WTC11 (cell line): ENCODE results near the gene OLFM1. TPM values are rescaled to one million over a fixed set of nuclear protein-coding genes. Genes with fewer than 3 reads are reported as not detected.

Experiments used
- ATAC-seq: fragments of 200-7000 bp; cut with Tn5 transposase; 2 replicates; pipeline ENCODE4 v1.10.0; 2021; ENCODE audit warnings: mild to moderate bottlenecking, moderate library complexity
- CTCF ChIA-PET: fragments of 300-600 bp; sonication (Branson Sonifier 250); formaldehyde crosslinking; loops from one replicate; lab custom pipeline; 2021; ENCODE audit warnings: antibody characterized with exemption; lab: Charles Lee
- POLR2A ChIA-PET: fragments of 350-600 bp; sonication (Branson Sonifier 250); formaldehyde crosslinking; loops from one replicate; lab custom pipeline; 2021; ENCODE audit warnings: antibody characterized with exemption; lab: Charles Lee
- DNase-seq: peaks from one replicate; pipeline ENCODE4 v3.0.0; 2021; ENCODE audit warnings: low spot score
- H3K27ac Mint-ChIP-seq: 2 replicates; pipeline ENCODE4 v1.8.0; 2021; ENCODE audit warnings: mixed read lengths
- H3K27me3 Mint-ChIP-seq: 2 replicates; pipeline ENCODE4 v1.8.0; 2021; ENCODE audit warnings: low read depth, mild to moderate bottlenecking, moderate library complexity, mixed read lengths
- H3K36me3 Mint-ChIP-seq: 2 replicates; pipeline ENCODE4 v1.8.0; 2021; ENCODE audit warnings: mixed read lengths
- H3K4me1 Mint-ChIP-seq: 2 replicates; pipeline ENCODE4 v1.8.0; 2022; ENCODE audit warnings: mixed read lengths
- H3K4me3 Mint-ChIP-seq: 2 replicates; pipeline ENCODE4 v1.8.0; 2021; ENCODE audit warnings: mild to moderate bottlenecking, moderate library complexity, mixed read lengths
- H3K9me3 Mint-ChIP-seq: 2 replicates; pipeline ENCODE4 v1.8.0; 2021; ENCODE audit warnings: mixed read lengths
- AFF4 ChIP-seq: sonication (generic); formaldehyde crosslinking; IDR thresholded peaks from 2 replicates; pipeline ENCODE4 v1.8.1; 2023; ENCODE audit warnings: mild to moderate bottlenecking, missing genetic modification reagents, borderline replicate concordance
- AR ChIP-seq: fragments of 250-450 bp; sonication (Bioruptor Pico); IDR thresholded peaks from 2 replicates; pipeline ENCODE4 v1.9.0; 2021; ENCODE audit warnings: mild to moderate bottlenecking
- ARID4B ChIP-seq: sonication (generic); formaldehyde crosslinking; IDR thresholded peaks from 2 replicates; pipeline ENCODE4 v1.8.0; 2023; ENCODE audit warnings: missing genetic modification reagents, mild to moderate bottlenecking, borderline replicate concordance
- EMX1 ChIP-seq: fragments of 250-450 bp; sonication (Bioruptor Pico); IDR thresholded peaks from 2 replicates; pipeline ENCODE4 v1.8.0; 2021; ENCODE audit warnings: mild to moderate bottlenecking
- FOXP1 ChIP-seq: sonication (generic); formaldehyde crosslinking; IDR thresholded peaks from 2 replicates; pipeline ENCODE4 v1.8.0; 2022; ENCODE audit warnings: missing genetic modification reagents, mild to moderate bottlenecking, moderate library complexity, borderline replicate concordance
- GABPB1 ChIP-seq: sonication (generic); formaldehyde crosslinking; IDR thresholded peaks from 2 replicates; pipeline ENCODE4 v1.8.1; 2023; ENCODE audit warnings: mild to moderate bottlenecking, missing genetic modification reagents
- GRHL2 ChIP-seq: fragments of 250-450 bp; sonication (Bioruptor Pico); IDR thresholded peaks from 2 replicates; pipeline ENCODE4 v1.8.0; 2022; ENCODE audit warnings: mild to moderate bottlenecking, moderate library complexity; ENCODE audit not compliant: insufficient replicate concordance, severe bottlenecking
- GTF2I ChIP-seq: fragments of 250-450 bp; sonication (Bioruptor Pico); conservative IDR thresholded peaks from 2 replicates; pipeline ENCODE4 v1.4.0; 2021; ENCODE audit warnings: mild to moderate bottlenecking
- IRF1 ChIP-seq: sonication (generic); formaldehyde crosslinking; IDR thresholded peaks from 2 replicates; pipeline ENCODE4 v1.8.0; 2023; ENCODE audit warnings: missing genetic modification reagents
- IRF2 ChIP-seq: sonication (generic); formaldehyde crosslinking; IDR thresholded peaks from 2 replicates; pipeline ENCODE4 v1.8.0; 2022; ENCODE audit warnings: low read depth, missing genetic modification reagents, borderline replicate concordance
- KAT7 ChIP-seq: sonication (generic); formaldehyde crosslinking; IDR thresholded peaks from 2 replicates; pipeline ENCODE4 v1.8.1; 2023; ENCODE audit warnings: missing genetic modification reagents, mild to moderate bottlenecking, borderline replicate concordance
- NR1H2 ChIP-seq: sonication (generic); formaldehyde crosslinking; IDR thresholded peaks from 2 replicates; pipeline ENCODE4 v1.9.0; 2021; ENCODE audit warnings: mild to moderate bottlenecking, moderate library complexity, missing genetic modification reagents
- PRRX2 ChIP-seq: fragments of 250-450 bp; sonication (Bioruptor Pico); IDR thresholded peaks from 2 replicates; pipeline ENCODE4 v1.8.0; 2021; ENCODE audit warnings: mild to moderate bottlenecking
- RELA ChIP-seq: sonication (generic); formaldehyde crosslinking; IDR thresholded peaks from 2 replicates; pipeline ENCODE4 v1.8.1; 2022; ENCODE audit warnings: missing genetic modification reagents, mild to moderate bottlenecking, borderline replicate concordance
- SMAD3 ChIP-seq: sonication (generic); formaldehyde crosslinking; IDR thresholded peaks from 2 replicates; pipeline ENCODE4 v1.8.0; 2022; ENCODE audit warnings: missing genetic modification reagents, mild to moderate bottlenecking, borderline replicate concordance
- STAT6 ChIP-seq: sonication (generic); formaldehyde crosslinking; conservative IDR thresholded peaks from 2 replicates; pipeline ENCODE4 v1.8.1; 2023; ENCODE audit warnings: mild to moderate bottlenecking, low read depth, missing genetic modification reagents, moderate library complexity
- TCF7 ChIP-seq: sonication (generic); formaldehyde crosslinking; IDR thresholded peaks from 2 replicates; pipeline ENCODE4 v1.8.0; 2022; ENCODE audit warnings: mild to moderate bottlenecking, low read depth, missing genetic modification reagents, moderate library complexity
- ZBTB43 ChIP-seq: sonication (generic); formaldehyde crosslinking; IDR thresholded peaks from 2 replicates; pipeline ENCODE4 v1.8.1; 2023; ENCODE audit warnings: mild to moderate bottlenecking, missing genetic modification reagents
- total RNA-seq: library from RNA; stranded (reverse); gene quantifications from 3 replicates; pipeline ENCODE4 v1.2.3, GENCODE V29; 2021

Gene OLFM1
- total RNA-seq, 1 experiment from 2014 or later = 37.6 TPM

- Mint-ChIP-seq H3K27me3 (no peaks in the 10 kb centered on the region), H3K9me3 (no peaks in the 10 kb centered on the region), H3K36me3 (no peaks in the 10 kb centered on the region), H3K4me3 (no peak overlapping the region), H3K4me1 (no peaks in the 10 kb centered on the region), H3K27ac (no peak overlapping the region)
- no peak for ATAC-seq
- DNase-seq = no peak
- ChIA-PET CTCF (no interaction called here), POLR2A (no interaction called here)
- TF ChIP-seq AR (no peak), EMX1 (CRISPR knock-in tag) (no peak), KAT7 (no peak), TCF7 (CRISPR knock-in tag) (no peak), GTF2I (no peak), PRRX2 (CRISPR knock-in tag) (no peak), IRF2 (CRISPR knock-in tag) (no peak), AFF4 (no peak), ARID4B (no peak)
These were observed 41.3 kb upstream of the OLFM1 start for GRCh38 chr9:135045928-135046738.

- ChIA-PET CTCF (no interaction called here), POLR2A (no interaction called here)
- Mint-ChIP-seq H3K9me3 (no peaks in the 10 kb centered on the region), H3K36me3 (no peaks in the 10 kb centered on the region), H3K27ac (no peak overlapping the region), H3K27me3 (no peaks in the 10 kb centered on the region), H3K4me1 (no peaks in the 10 kb centered on the region), H3K4me3 (no peak overlapping the region)
- ATAC-seq = no peak
- no peak for DNase-seq
- no peak for TF ChIP-seq ZBTB43 (CRISPR knock-in tag)
- no peak for TF ChIP-seq FOXP1 (CRISPR knock-in tag)
- TF ChIP-seq STAT6 (CRISPR knock-in tag) = no peak
- TF ChIP-seq GABPB1 (CRISPR knock-in tag) = no peak
- TF ChIP-seq NR1H2 = no peak
- no peak for TF ChIP-seq GRHL2 (CRISPR knock-in tag)
- no peak for TF ChIP-seq KAT7
- TF ChIP-seq SMAD3 = no peak
- TF ChIP-seq IRF1 (CRISPR knock-in tag) = no peak
- TF ChIP-seq RELA (CRISPR knock-in tag) = no peak
These were observed 40.6 kb upstream of the OLFM1 start for GRCh38 chr9:135046739-135047350.
